Activated CD8-positive, alpha-beta T cell treated with anti-CD3 and anti-CD28 coated beads for 36 hours (primary cell): ENCODE data around the gene EIF4G3. TPM values are rescaled to one million over a fixed set of nuclear protein-coding genes. Genes with fewer than 3 reads are reported as not detected.
A peak's percentile ranks its signal among the peaks of the same experiment; 100 is the strongest.

Experiments
- ATAC-seq: fragments of 200-7000 bp; cut with Tn5 transposase; one replicate; pipeline ENCODE4 v1.10.0; 2021; ENCODE audit warnings: mild to moderate bottlenecking, moderate library complexity
- CTCF ChIA-PET: fragments of 350-600 bp; sonication (Branson Sonifier 250); formaldehyde crosslinking; loops from one replicate; lab custom pipeline; 2021; ENCODE audit warnings: antibody characterized with exemption; lab: Charles Lee
- POLR2A ChIA-PET: fragments of 350-600 bp; sonication (Branson Sonifier 250); formaldehyde crosslinking; loops from one replicate; lab custom pipeline; 2021; ENCODE audit warnings: antibody characterized with exemption; lab: Charles Lee
- DNase-seq: peaks from one replicate; pipeline ENCODE4 v3.0.0-alpha.2; 2020
- H3K27ac Mint-ChIP-seq: one replicate; pipeline ENCODE4 v1.8.0; 2021; ENCODE audit warnings: mild to moderate bottlenecking, mixed read lengths
- H3K27me3 Mint-ChIP-seq: one replicate; pipeline ENCODE4 v1.8.0; 2021; ENCODE audit warnings: mixed read lengths
- H3K36me3 Mint-ChIP-seq: one replicate; pipeline ENCODE4 v1.8.0; 2021; ENCODE audit warnings: low read depth, mixed read lengths
- H3K4me1 Mint-ChIP-seq: one replicate; pipeline ENCODE4 v1.8.0; 2021; ENCODE audit warnings: low read depth, mixed read lengths
- H3K4me3 Mint-ChIP-seq: one replicate; pipeline ENCODE4 v1.8.0; 2021; ENCODE audit warnings: mild to moderate bottlenecking, moderate library complexity, mixed read lengths
- H3K9me3 Mint-ChIP-seq: one replicate; pipeline ENCODE4 v1.8.0; 2021; ENCODE audit warnings: mixed read lengths
- intact Hi-C: fragments of 100-400 bp; cut with micrococcal nuclease; formaldehyde crosslinking; loops from one replicate; pipeline ENCODE4 v1.10.0; 2022
- total RNA-seq, 2 experiments: library from RNA; stranded (reverse); gene quantifications; one replicate each; pipeline ENCODE4 v1.2.3, GENCODE V29; 2021
- TF ChIP-seq, protein P1 (sequence below): fragments of 200-600 bp; IDR thresholded peaks from one replicate; pipeline ENCODE4 v1.8.0; 2022; ENCODE audit warnings: antibody characterized with exemption, mild to moderate bottlenecking

The EIF4G3 gene
- total RNA-seq, 2 experiments from 2014 or later, result 48.2 to 48.4 TPM

DNA sequence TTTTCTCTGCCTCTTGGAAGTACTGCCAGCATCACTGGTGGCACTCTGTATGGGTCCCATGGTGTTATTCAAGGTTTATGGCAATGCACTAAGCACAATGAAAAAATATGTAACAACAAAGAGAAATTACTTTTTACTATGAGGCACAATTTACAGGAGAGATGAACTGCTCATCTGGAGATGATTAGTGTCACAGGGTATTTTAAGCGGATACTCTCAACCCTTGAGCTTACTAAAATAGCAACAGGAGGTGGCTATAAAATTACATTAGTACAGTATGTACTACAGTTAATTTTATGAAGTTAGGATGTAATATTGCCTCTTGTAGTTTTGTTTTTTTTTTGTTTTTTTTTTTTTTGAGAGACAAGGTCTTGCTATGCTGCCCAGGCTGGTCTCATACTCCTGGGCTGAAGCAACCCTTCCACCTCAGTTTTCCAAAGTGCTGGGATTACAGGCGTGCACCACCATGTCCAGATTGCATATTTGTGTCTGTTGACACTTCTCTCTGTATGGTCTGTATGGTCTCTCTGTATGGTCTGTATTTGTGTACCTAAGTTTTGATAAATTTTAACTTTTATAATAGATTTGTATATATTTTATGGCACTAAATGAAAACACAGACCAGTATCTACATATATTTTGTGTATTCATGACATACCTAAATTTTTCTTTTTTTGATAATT, 214.0 kb downstream of the EIF4G3 start:
- intact Hi-C loops, result no loop called here
- TF ChIP-seq, protein P1, sequence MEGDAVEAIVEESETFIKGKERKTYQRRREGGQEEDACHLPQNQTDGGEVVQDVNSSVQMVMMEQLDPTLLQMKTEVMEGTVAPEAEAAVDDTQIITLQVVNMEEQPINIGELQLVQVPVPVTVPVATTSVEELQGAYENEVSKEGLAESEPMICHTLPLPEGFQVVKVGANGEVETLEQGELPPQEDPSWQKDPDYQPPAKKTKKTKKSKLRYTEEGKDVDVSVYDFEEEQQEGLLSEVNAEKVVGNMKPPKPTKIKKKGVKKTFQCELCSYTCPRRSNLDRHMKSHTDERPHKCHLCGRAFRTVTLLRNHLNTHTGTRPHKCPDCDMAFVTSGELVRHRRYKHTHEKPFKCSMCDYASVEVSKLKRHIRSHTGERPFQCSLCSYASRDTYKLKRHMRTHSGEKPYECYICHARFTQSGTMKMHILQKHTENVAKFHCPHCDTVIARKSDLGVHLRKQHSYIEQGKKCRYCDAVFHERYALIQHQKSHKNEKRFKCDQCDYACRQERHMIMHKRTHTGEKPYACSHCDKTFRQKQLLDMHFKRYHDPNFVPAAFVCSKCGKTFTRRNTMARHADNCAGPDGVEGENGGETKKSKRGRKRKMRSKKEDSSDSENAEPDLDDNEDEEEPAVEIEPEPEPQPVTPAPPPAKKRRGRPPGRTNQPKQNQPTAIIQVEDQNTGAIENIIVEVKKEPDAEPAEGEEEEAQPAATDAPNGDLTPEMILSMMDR, result no peak
- Mint-ChIP-seq H3K4me3 (no peak overlapping the region), H3K36me3 (peaks cover 11% of the 10 kb centered on the region), H3K27ac (no peak overlapping the region), H3K4me1 (peaks cover 5% of the 10 kb centered on the region), H3K27me3 (no peaks in the 10 kb centered on the region), H3K9me3 (no peaks in the 10 kb centered on the region)
- ChIA-PET CTCF (interaction anchor here (1.4 kb wide), 1 partner anchor 232 kb away, joined by 3 read pairs; no protein-coding TSS in a partner anchor), POLR2A (interaction anchor here (0.6 kb wide), 1 partner anchor 242 kb away, joined by 3 read pairs; no protein-coding TSS in a partner anchor)
- ATAC-seq (no peak), DNase-seq (no peak)

DNA sequence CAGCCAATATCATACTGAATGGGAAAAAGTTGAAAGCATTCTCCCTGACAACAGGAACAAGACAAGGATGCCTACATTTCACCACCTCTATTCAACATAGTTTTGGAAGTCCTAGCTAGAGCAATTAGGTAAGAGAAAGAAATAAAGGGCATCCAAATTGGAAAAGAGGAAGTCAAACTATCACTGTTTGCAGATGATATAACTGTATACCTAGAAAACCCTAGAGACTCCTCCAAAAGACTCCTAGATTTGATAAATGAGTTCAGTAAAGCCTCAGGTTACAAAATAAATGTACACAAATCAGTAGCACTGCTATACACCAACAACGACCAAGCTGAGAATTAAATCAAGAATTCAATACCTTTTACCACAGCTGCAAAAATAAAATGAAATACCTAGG, 218.3 kb downstream of the EIF4G3 start:
- Mint-ChIP-seq H3K27me3 (no peaks in the 10 kb centered on the region), H3K4me1 (peaks cover 2% of the 10 kb centered on the region), H3K36me3 (peaks cover 18% of the 10 kb centered on the region), H3K9me3 (no peaks in the 10 kb centered on the region), H3K4me3 (no peak overlapping the region), H3K27ac (no peak overlapping the region)
- TF ChIP-seq, protein P1, result no peak
- ChIA-PET CTCF (no interaction called here), POLR2A (no interaction called here)
- intact Hi-C loops, result no loop called here
- ATAC-seq (no peak), DNase-seq (no peak)

DNA sequence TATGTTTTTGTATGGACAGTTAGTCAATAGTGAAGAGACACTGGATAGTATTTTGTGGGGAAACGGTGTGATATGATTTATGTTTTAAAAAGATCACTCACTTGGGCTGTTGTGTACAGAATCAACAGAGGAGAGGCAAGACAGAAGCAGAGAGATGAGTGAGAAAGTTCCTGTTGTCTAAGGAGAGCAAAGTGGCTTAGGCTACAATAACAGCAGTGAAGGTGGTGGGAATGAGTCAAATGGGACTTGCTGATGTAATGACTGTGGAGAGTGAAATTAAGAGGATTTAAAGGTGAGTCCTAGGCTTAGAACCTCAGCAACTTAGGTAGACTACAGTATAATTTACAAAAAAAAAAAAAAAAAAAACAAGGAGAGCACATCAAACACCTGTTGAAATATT, 220.4 kb downstream of the EIF4G3 start:
- ChIA-PET CTCF (no interaction called here), POLR2A (no interaction called here)
- Mint-ChIP-seq H3K27ac (peak overlapping the region; percentile 11), H3K9me3 (no peaks in the 10 kb centered on the region), H3K4me3 (no peak overlapping the region), H3K4me1 (peaks cover 2% of the 10 kb centered on the region), H3K27me3 (no peaks in the 10 kb centered on the region), H3K36me3 (peaks cover 17% of the 10 kb centered on the region)
- TF ChIP-seq, protein P1, result no peak
- DNase-seq (no peak), ATAC-seq (peak; percentile 30)
- intact Hi-C loops, result no loop called here

DNA sequence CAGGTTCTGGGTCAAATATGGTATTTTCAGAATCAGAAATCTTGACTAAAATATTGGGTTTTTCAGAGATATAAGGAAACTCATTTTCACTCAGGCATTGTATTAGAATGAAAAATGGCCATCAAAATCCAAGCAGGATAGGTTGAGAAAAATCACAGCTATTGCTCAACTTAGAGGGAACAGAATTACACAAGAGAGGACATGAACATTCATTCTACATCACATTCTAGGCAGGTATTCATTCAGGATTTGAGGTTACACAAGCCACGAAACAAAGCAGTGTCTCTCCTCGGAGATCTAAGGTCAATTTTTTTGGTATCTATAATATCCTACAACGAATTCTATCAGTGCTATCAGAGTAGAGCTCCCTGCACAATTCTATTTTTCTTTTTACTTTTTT, 226.0 kb downstream of the EIF4G3 start:
- no peak overlapping the region for H3K4me3 Mint-ChIP-seq
- H3K27me3 Mint-ChIP-seq, result no peaks in the 10 kb centered on the region
- H3K4me1 Mint-ChIP-seq, result no peaks in the 10 kb centered on the region
- ChIA-PET POLR2A (no interaction called here), CTCF (interaction anchor here (1.3 kb wide), 1 partner anchor 14 kb away, joined by 3 read pairs; no protein-coding TSS in a partner anchor)
- intact Hi-C loops, result no loop called here
- no peak overlapping the region for H3K27ac Mint-ChIP-seq
- no peaks in the 10 kb centered on the region for H3K9me3 Mint-ChIP-seq
- TF ChIP-seq, protein P1, result no peak
- DNase-seq (no peak), ATAC-seq (no peak)
- H3K36me3 Mint-ChIP-seq, result peaks cover 13% of the 10 kb centered on the region

DNA sequence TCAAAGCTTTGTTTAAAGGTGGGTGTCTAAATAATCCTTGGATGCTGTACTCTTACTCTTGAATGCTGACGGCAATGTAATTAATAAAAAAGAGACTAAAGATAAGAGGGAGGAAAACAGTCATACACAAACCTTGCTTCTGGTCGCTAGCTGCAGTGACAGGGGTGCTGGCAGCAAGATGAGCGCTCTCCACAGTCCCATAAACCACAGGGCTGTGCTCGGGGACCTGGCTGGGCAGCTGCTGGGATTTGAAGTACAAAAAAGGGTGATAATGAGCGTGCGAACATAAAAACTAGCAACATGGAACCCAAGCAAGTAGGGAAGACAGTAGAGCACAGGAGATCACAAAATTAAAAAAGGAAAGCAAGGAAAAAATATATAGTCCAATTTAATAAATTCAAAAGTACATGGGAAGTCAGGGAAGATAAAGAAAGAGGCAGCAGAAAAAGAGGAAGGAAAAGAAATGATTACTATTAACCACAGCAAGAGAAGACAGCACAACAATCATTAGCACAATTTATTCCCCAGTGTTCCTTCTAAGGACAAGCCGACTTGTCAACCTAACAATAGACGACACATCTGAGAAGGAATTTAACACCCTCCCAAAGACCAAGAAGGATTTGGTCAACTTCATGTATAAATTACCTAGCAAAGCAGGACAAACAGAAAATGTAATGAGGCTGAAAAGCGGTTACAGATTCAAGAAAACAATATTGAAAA, 226.7 kb downstream of the EIF4G3 start:
- no peak overlapping the region for H3K27ac Mint-ChIP-seq
- ChIA-PET POLR2A (interaction anchor here (0.6 kb wide), 1 partner anchor 160 kb away, joined by 3 read pairs; no protein-coding TSS in a partner anchor), CTCF (interaction anchor here (1.3 kb wide), 1 partner anchor 13 kb away, joined by 3 read pairs; no protein-coding TSS in a partner anchor)
- H3K4me1 Mint-ChIP-seq, result no peaks in the 10 kb centered on the region
- no peak overlapping the region for H3K4me3 Mint-ChIP-seq
- no peaks in the 10 kb centered on the region for H3K27me3 Mint-ChIP-seq
- ATAC-seq (no peak), DNase-seq (no peak)
- H3K9me3 Mint-ChIP-seq, result no peaks in the 10 kb centered on the region
- intact Hi-C loops, result no loop called here
- peaks cover 9% of the 10 kb centered on the region for H3K36me3 Mint-ChIP-seq
- TF ChIP-seq, protein P1, result no peak
